ENCODE data around the gene TMEM40. TPM values are rescaled to one million over a fixed set of nuclear protein-coding genes. Genes with fewer than 3 reads are reported as not detected.

Gene TMEM40
- total RNA-seq, 4 donors from 2014 or later: not detected

GRCh38 chr3:12754313-12754712 lies 4.7 kb downstream of the TMEM40 start:
- no peak overlapping the region for H3K27ac ChIP-seq
- H3K27me3 ChIP-seq: no peaks in the 10 kb centered on the region
- DNase-seq (ENCODE audit: low spot score in 2 of 2): no peak
- TF ChIP-seq POLR2A (IDR thresholded peaks at IDR 0.05) (no peak), EP300 (IDR thresholded peaks at IDR 0.05) (no peak)
- TF ChIP-seq, protein P1, sequence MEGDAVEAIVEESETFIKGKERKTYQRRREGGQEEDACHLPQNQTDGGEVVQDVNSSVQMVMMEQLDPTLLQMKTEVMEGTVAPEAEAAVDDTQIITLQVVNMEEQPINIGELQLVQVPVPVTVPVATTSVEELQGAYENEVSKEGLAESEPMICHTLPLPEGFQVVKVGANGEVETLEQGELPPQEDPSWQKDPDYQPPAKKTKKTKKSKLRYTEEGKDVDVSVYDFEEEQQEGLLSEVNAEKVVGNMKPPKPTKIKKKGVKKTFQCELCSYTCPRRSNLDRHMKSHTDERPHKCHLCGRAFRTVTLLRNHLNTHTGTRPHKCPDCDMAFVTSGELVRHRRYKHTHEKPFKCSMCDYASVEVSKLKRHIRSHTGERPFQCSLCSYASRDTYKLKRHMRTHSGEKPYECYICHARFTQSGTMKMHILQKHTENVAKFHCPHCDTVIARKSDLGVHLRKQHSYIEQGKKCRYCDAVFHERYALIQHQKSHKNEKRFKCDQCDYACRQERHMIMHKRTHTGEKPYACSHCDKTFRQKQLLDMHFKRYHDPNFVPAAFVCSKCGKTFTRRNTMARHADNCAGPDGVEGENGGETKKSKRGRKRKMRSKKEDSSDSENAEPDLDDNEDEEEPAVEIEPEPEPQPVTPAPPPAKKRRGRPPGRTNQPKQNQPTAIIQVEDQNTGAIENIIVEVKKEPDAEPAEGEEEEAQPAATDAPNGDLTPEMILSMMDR (IDR thresholded peaks at IDR 0.05): no peak
- no peaks in the 10 kb centered on the region for H3K36me3 ChIP-seq
- H3K4me3 ChIP-seq: no peak overlapping the region
- 88 to 94% methylated on average over 1 of the region's 1 CpG for WGBS, 2 donors
- H3K4me1 ChIP-seq: peaks cover 0 to 12% (median 3%) of the 10 kb centered on the region in 4 donors
- H3K9me3 ChIP-seq: no peaks in the 10 kb centered on the region

- Histone ChIP-seq H3K4me1 (peaks cover 0 to 5% (median 2%) of the 10 kb centered on the region in 4 donors), H3K27me3 (no peaks in the 10 kb centered on the region), H3K4me3 (no peak overlapping the region), H3K36me3 (no peaks in the 10 kb centered on the region), H3K9me3 (no peaks in the 10 kb centered on the region), H3K27ac (no peak overlapping the region)
- 90 to 92% methylated on average over 8 to 9 of the region's 9 CpGs for WGBS, 2 donors
- DNase-seq (ENCODE audit: low spot score in 2 of 2): no peak
- TF ChIP-seq EP300 (IDR thresholded peaks at IDR 0.05) (no peak), POLR2A (IDR thresholded peaks at IDR 0.05) (no peak)
- TF ChIP-seq, protein P1 (IDR thresholded peaks at IDR 0.05): no peak
Observed at GRCh38 chr3:12753275-12754028, 5.6 kb downstream of the TMEM40 start.

DNA sequence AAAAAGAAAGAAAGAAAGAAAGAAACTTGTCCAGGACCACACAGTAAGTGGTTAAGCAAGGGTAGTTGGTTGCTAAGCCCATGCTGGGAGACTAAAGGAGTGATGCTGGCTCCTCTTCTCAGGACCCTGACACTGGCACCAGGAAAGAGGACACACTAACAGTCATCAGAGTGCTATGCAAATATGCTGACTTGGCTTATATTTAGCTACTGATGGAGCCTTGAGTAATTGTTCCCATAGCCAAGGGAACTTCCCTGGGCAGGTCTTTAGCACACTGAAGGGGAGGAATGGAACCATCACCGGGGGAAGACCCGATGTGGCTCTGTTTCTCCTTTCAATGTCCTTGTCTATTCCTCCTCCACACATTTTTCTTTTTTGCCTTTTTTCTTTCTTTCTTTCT lies 6.2 kb downstream of the TMEM40 start:
- 88 to 90% methylated on average over 2 of the region's 2 CpGs for WGBS, 2 donors
- no peaks in the 10 kb centered on the region for H3K9me3 ChIP-seq
- no peak overlapping the region for H3K27ac ChIP-seq
- no peak for TF ChIP-seq EP300 (IDR thresholded peaks at IDR 0.05)
- TF ChIP-seq, protein P1 (IDR thresholded peaks at IDR 0.05): no peak
- no peak for TF ChIP-seq POLR2A (IDR thresholded peaks at IDR 0.05)
- no peaks in the 10 kb centered on the region for H3K36me3 ChIP-seq
- no peak for DNase-seq (ENCODE audit: low spot score in 2 of 2)
- no peaks in the 10 kb centered on the region for H3K4me1 ChIP-seq
- H3K4me3 ChIP-seq: no peak overlapping the region
- no peaks in the 10 kb centered on the region for H3K27me3 ChIP-seq

- DNase-seq (ENCODE audit: low spot score in 2 of 2): no peak
- no peak overlapping the region for H3K4me3 ChIP-seq
- no peaks in the 10 kb centered on the region for H3K4me1 ChIP-seq
- WGBS, 2 donors: 61 to 64% methylated on average over 3 of the region's 3 CpGs
- no peaks in the 10 kb centered on the region for H3K27me3 ChIP-seq
- no peaks in the 10 kb centered on the region for H3K36me3 ChIP-seq
- no peaks in the 10 kb centered on the region for H3K9me3 ChIP-seq
- no peak for TF ChIP-seq POLR2A (IDR thresholded peaks at IDR 0.05)
- TF ChIP-seq, protein P1 (IDR thresholded peaks at IDR 0.05): no peak
- TF ChIP-seq EP300 (IDR thresholded peaks at IDR 0.05): no peak
- H3K27ac ChIP-seq: no peak overlapping the region
Observed at GRCh38 chr3:12752102-12752501, 7.0 kb downstream of the TMEM40 start.

DNA sequence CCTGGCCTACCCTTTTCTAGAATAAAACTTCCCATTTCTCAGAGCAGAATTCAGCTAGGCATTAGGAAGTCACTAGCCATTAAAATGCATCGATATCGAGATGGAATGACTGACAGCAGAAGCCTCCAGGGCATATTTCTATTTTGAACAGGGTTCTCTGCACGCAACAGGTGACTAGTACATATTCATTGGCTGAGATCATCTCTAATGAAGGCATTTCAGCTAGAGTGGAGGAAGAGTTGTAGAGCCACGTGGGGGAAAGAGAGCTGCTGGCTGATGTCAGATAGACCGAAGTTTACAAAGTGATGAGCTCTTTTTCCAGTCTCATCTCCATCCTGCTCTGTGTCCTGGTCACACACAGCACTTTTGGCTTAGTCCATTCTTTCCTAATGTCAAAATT lies 7.5 kb downstream of the TMEM40 start:
- 81 to 83% methylated on average over 5 of the region's 5 CpGs for WGBS, 2 donors
- H3K27ac ChIP-seq: no peak overlapping the region

More for the DNA sequence above, 7.5 kb downstream of the TMEM40 start:
- H3K4me1 ChIP-seq: no peaks in the 10 kb centered on the region
- H3K9me3 ChIP-seq: no peaks in the 10 kb centered on the region
- H3K4me3 ChIP-seq: no peak overlapping the region
- no peaks in the 10 kb centered on the region for H3K27me3 ChIP-seq
- no peaks in the 10 kb centered on the region for H3K36me3 ChIP-seq
- TF ChIP-seq POLR2A (IDR thresholded peaks at IDR 0.05) (no peak), EP300 (IDR thresholded peaks at IDR 0.05) (no peak)
- TF ChIP-seq, protein P1 (IDR thresholded peaks at IDR 0.05): no peak
- no peak for DNase-seq (ENCODE audit: low spot score in 2 of 2)
